ENCODE results near the gene GJB1.

Gene GJB1

DNA sequence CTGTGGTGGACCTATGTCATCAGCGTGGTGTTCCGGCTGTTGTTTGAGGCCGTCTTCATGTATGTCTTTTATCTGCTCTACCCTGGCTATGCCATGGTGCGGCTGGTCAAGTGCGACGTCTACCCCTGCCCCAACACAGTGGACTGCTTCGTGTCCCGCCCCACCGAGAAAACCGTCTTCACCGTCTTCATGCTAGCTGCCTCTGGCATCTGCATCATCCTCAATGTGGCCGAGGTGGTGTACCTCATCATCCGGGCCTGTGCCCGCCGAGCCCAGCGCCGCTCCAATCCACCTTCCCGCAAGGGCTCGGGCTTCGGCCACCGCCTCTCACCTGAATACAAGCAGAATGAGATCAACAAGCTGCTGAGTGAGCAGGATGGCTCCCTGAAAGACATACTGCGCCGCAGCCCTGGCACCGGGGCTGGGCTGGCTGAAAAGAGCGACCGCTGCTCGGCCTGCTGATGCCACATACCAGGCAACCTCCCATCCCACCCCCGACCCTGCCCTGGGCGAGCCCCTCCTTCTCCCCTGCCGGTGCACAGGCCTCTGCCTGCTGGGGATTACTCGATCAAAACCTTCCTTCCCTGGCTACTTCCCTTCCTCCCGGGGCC is 1.2 kb downstream of the GJB1 start (continued):
- TF ChIP-seq MEIS1 (CRISPR knock-in tag; IDR thresholded peaks at IDR 0.05; ENCODE audit: borderline replicate concordance) (no peak), ZNF112 (tag by site-specific recombination; IDR thresholded peaks at IDR 0.05) (no peak), ZNF10 (tag by site-specific recombination; IDR thresholded peaks at IDR 0.05) (no peak), YY1 (tag by site-specific recombination; IDR thresholded peaks at IDR 0.05) (no peak), ZNF174 (tag by site-specific recombination; IDR thresholded peaks at IDR 0.05) (no peak), ZNF155 (tag by site-specific recombination; IDR thresholded peaks at IDR 0.05) (no peak)

GRCh38 chrX:71225009-71225408 is 2.0 kb downstream of the GJB1 start:
- Histone ChIP-seq H3K4me1 (ENCODE audit: control insufficient read depth, insufficient read depth, low read length) (no peaks in the 10 kb centered on the region), H3K36me3 (ENCODE audit: control insufficient read depth in 2 of 2, insufficient read depth in 1 of 2, low read length in 2 of 2) (no peaks in the 10 kb centered on the region; a peak in 1 of 3 replicates), H3K4me3 (ENCODE audit: low read depth, low read length) (no peak overlapping the region), H3K9me3 (ENCODE audit: control insufficient read depth, insufficient read depth, low read depth, low read length) (no peaks in the 10 kb centered on the region), H3K27ac (ENCODE audit: extremely low read depth, low read depth, low read length) (no peak overlapping the region)
- ChIA-PET POLR2A (no interaction called here), CTCF (interaction anchor here (0.7 kb wide), 1 partner anchor 11 kb away, joined by 3 read pairs; no protein-coding TSS in a partner anchor)
- TF ChIP-seq, protein P1, sequence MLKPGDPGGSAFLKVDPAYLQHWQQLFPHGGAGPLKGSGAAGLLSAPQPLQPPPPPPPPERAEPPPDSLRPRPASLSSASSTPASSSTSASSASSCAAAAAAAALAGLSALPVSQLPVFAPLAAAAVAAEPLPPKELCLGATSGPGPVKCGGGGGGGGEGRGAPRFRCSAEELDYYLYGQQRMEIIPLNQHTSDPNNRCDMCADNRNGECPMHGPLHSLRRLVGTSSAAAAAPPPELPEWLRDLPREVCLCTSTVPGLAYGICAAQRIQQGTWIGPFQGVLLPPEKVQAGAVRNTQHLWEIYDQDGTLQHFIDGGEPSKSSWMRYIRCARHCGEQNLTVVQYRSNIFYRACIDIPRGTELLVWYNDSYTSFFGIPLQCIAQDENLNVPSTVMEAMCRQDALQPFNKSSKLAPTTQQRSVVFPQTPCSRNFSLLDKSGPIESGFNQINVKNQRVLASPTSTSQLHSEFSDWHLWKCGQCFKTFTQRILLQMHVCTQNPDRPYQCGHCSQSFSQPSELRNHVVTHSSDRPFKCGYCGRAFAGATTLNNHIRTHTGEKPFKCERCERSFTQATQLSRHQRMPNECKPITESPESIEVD (tag by site-specific recombination; IDR thresholded peaks at IDR 0.05): no peak
- TF ChIP-seq ZNF157 (tag by site-specific recombination; IDR thresholded peaks at IDR 0.05): no peak
- TF ChIP-seq ZNF639 (tag by site-specific recombination; IDR thresholded peaks at IDR 0.05): no peak
- no peak for TF ChIP-seq ZNF792 (tag by site-specific recombination; IDR thresholded peaks at IDR 0.05)
- TF ChIP-seq SALL2 (tag by site-specific recombination; IDR thresholded peaks at IDR 0.05; ENCODE audit: borderline replicate concordance): no peak
- TF ChIP-seq, protein P2, sequence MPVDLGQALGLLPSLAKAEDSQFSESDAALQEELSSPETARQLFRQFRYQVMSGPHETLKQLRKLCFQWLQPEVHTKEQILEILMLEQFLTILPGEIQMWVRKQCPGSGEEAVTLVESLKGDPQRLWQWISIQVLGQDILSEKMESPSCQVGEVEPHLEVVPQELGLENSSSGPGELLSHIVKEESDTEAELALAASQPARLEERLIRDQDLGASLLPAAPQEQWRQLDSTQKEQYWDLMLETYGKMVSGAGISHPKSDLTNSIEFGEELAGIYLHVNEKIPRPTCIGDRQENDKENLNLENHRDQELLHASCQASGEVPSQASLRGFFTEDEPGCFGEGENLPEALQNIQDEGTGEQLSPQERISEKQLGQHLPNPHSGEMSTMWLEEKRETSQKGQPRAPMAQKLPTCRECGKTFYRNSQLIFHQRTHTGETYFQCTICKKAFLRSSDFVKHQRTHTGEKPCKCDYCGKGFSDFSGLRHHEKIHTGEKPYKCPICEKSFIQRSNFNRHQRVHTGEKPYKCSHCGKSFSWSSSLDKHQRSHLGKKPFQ (tag by site-specific recombination; IDR thresholded peaks at IDR 0.05): no peak
- TF ChIP-seq ZNF394 (tag by site-specific recombination; IDR thresholded peaks at IDR 0.05; ENCODE audit: borderline replicate concordance): no peak
- no peak for TF ChIP-seq MEIS1 (CRISPR knock-in tag; IDR thresholded peaks at IDR 0.05; ENCODE audit: borderline replicate concordance)
- TF ChIP-seq ZNF23 (tag by site-specific recombination; IDR thresholded peaks at IDR 0.05; ENCODE audit: borderline replicate concordance): no peak
- TF ChIP-seq ZNF350 (tag by site-specific recombination; IDR thresholded peaks at IDR 0.05): no peak
- no peak for TF ChIP-seq ZIC2 (tag by site-specific recombination; IDR thresholded peaks at IDR 0.05)

DNA sequence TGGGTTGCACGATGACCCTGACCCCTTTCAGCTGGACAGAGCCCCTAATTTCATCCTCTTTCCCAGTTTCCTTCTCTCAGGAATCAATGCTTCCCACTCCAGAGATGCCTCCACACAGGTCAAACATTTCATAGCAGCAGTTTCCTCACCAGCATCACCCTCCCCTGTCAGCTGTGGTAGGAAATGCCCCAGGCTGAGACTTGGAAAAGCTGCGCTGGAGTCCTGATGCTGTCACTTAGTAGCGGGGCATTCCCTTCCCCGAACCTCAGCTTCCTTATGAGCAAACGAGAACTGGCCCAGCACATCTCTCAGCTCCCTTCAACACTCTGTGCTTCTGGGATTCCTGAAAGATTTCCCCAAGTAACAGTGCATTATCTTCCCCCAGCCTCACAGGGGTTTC is 2.7 kb downstream of the GJB1 start:
- Histone ChIP-seq H3K4me1 (ENCODE audit: control insufficient read depth, insufficient read depth, low read length) (no peaks in the 10 kb centered on the region), H3K4me3 (ENCODE audit: low read depth, low read length) (no peak overlapping the region), H3K36me3 (ENCODE audit: control insufficient read depth in 2 of 2, insufficient read depth in 1 of 2, low read length in 2 of 2) (no peaks in the 10 kb centered on the region; a peak in 1 of 3 replicates), H3K27ac (ENCODE audit: extremely low read depth, low read depth, low read length) (no peak overlapping the region), H3K9me3 (ENCODE audit: control insufficient read depth, insufficient read depth, low read depth, low read length) (no peaks in the 10 kb centered on the region)
- CTCF ChIA-PET: interaction anchor here (0.6 to 0.7 kb wide), 2 partner anchors 11 to 28 kb away, joined by 3 to 4 read pairs; partner anchors contain the start of gene ZMYM3
- POLR2A ChIA-PET: no interaction called here
- TF ChIP-seq KLF16 (tag by site-specific recombination; IDR thresholded peaks at IDR 0.05) (no peak), ZNF830 (tag by site-specific recombination; IDR thresholded peaks at IDR 0.05; ENCODE audit: low read depth) (no peak), ZNF626 (tag by site-specific recombination; IDR thresholded peaks at IDR 0.05) (no peak), ZNF23 (tag by site-specific recombination; IDR thresholded peaks at IDR 0.05; ENCODE audit: borderline replicate concordance) (no peak), BCL11A (tag by site-specific recombination; IDR thresholded peaks at IDR 0.05; ENCODE audit: low read depth) (no peak), ZFP37 (tag by site-specific recombination; IDR thresholded peaks at IDR 0.05) (no peak), ZNF660 (tag by site-specific recombination; IDR thresholded peaks at IDR 0.05) (no peak), ZNF768 (tag by site-specific recombination; IDR thresholded peaks at IDR 0.05) (no peak), ZNF146 (tag by site-specific recombination; IDR thresholded peaks at IDR 0.05) (no peak), SCRT2 (tag by site-specific recombination; IDR thresholded peaks at IDR 0.05) (no peak), ZNF266 (tag by site-specific recombination; IDR thresholded peaks at IDR 0.05; ENCODE audit: low read depth) (no peak)
- TF ChIP-seq, protein P3, sequence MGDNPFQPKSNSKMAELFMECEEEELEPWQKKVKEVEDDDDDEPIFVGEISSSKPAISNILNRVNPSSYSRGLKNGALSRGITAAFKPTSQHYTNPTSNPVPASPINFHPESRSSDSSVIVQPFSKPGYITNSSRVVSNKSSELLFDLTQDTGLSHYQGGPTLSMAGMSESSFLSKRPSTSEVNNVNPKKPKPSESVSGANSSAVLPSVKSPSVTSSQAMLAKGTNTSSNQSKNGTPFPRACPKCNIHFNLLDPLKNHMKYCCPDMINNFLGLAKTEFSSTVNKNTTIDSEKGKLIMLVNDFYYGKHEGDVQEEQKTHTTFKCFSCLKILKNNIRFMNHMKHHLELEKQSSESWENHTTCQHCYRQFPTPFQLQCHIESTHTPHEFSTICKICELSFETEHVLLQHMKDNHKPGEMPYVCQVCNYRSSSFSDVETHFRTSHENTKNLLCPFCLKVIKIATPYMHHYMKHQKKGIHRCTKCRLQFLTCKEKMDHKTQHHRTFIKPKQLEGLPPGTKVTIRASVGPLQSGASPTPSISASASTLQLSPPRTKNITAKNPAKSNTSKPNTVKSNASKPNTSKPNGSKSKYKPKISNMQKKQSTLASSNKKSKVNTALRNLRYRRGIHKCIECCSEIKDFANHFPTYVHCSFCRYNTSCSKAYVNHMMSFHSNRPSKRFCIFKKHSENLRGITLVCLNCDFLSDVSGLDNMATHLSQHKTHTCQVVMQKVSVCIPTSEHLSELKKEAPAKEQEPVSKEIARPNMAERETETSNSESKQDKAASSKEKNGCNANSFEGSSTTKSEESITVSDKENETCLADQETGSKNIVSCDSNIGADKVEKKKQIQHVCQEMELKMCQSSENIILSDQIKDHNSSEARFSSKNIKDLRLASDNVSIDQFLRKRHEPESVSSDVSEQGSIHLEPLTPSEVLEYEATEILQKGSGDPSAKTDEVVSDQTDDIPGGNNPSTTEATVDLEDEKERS (tag by site-specific recombination; IDR thresholded peaks at IDR 0.05): no peak

All from HEK293 (cell line).